Measurements from ENCODE around the gene RNF17.

Gene RNF17

DNA sequence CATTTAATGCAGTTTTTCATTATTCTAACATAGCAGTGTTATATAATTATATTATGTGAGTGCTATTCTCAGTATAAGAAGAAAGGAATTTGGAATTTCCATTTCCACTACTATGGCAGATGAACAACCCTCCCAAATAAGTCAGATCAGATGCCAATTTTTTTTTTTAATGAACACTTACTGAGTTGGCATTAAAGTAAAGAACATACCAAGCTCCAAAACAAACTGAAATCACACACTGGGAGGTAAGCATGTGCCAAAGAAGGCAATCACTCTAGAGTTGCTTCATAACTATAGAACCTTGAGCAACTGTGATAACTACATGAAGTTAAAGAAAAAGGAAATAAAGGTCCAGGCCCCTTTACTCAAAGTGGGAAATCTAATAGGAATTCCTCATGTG is 90.3 kb downstream of the RNF17 start:
- no peak overlapping the region for H3K4me3 ChIP-seq (ENCODE audit: low read depth, low read length)
- DNase-seq (ENCODE audit: low read depth): no peak
- TF ChIP-seq, protein P1, sequence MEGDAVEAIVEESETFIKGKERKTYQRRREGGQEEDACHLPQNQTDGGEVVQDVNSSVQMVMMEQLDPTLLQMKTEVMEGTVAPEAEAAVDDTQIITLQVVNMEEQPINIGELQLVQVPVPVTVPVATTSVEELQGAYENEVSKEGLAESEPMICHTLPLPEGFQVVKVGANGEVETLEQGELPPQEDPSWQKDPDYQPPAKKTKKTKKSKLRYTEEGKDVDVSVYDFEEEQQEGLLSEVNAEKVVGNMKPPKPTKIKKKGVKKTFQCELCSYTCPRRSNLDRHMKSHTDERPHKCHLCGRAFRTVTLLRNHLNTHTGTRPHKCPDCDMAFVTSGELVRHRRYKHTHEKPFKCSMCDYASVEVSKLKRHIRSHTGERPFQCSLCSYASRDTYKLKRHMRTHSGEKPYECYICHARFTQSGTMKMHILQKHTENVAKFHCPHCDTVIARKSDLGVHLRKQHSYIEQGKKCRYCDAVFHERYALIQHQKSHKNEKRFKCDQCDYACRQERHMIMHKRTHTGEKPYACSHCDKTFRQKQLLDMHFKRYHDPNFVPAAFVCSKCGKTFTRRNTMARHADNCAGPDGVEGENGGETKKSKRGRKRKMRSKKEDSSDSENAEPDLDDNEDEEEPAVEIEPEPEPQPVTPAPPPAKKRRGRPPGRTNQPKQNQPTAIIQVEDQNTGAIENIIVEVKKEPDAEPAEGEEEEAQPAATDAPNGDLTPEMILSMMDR (IDR thresholded peaks at IDR 0.05; ENCODE audit: low read depth, low read length, missing control alignments): no peak
- in situ Hi-C loops (cut with HindIII; ENCODE audit: low sequenced_read_pairs): no loop called here

DNA sequence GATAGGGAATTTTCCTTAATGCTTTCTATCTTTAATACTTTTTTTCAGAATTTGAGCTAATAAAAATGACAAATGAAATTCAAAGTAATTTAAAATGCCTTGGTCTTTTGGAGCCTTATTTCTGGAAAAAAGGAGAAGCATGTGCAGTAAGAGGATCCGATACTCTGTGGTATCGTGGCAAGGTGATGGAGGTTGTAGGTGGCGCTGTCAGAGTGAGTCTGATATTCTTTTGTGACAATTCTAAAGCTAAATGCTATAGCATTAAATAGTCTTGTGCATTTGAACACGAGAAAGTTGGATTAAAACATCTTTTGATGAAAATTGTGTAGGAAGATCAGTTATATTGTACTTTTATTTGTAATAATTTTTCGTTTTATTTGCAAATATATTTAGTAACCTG is 95.0 kb downstream of the RNF17 start:
- no peak for DNase-seq (ENCODE audit: low read depth)
- in situ Hi-C loops (cut with HindIII; ENCODE audit: low sequenced_read_pairs): no loop called here

DNA sequence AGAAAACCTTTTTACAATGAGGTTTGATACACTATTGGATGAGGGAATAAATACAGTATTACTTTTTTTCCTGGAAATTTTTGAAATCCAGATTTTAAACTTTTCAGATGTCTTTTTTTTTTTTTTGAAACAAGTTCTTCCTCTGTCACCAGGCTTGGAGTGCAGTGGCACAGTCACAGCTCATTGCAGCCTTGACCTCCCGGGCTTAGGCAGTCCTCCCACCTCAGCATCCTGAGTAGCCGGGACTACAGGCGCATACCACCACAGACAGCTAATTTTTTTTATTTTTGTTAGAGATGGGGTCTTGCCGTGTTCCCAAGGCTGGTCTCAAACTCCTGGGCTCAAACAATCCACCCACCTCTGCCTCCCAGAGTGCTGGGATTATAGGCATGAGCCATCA is 96.8 kb downstream of the RNF17 start:
- no peak for DNase-seq (ENCODE audit: low read depth)
- no peak overlapping the region for H3K4me3 ChIP-seq (ENCODE audit: low read depth, low read length)
- TF ChIP-seq, protein P1 (IDR thresholded peaks at IDR 0.05; ENCODE audit: low read depth, low read length, missing control alignments): no peak
- in situ Hi-C loops (cut with HindIII; ENCODE audit: low sequenced_read_pairs): no loop called here

More for the DNA sequence above, 95.0 kb downstream of the RNF17 start:
- H3K4me3 ChIP-seq (ENCODE audit: low read depth, low read length): no peak overlapping the region
- TF ChIP-seq, protein P1 (IDR thresholded peaks at IDR 0.05; ENCODE audit: low read depth, low read length, missing control alignments): no peak

DNA sequence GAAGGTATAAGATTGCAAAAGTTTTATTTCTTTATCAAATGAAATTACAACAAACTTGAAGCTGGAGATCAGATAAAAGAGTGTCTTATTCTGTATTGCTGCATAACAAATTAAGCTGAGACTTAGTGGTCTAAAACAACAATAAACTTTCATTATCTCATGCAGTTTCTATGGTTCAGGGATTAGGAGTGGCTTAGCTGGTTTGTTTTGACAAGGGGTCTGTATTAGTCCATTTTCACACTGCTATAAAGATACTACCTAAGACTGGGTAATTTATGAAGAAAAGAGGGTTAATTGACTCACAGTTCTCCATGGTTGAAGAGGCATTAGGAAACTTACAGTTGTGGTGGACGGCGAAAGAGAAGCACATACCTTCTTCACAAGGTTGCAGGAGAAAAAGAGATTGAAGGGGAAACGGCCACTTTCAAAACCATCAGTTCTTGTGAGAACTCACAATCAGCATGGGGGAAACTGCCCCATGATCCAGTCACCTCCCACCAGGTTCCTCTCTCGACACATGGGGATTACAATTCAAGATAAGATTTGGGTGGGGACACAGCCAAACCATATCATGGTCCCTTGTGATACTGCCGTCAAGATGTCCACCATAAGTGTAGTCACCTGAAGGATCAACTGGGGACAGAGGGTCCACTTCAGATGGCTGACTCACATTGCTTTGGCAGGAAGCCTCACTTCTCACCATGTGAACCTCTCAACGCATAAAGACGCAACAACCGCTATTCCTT is 97.8 kb downstream of the RNF17 start:
- in situ Hi-C loops (cut with HindIII; ENCODE audit: low sequenced_read_pairs): no loop called here
- TF ChIP-seq, protein P1 (IDR thresholded peaks at IDR 0.05; ENCODE audit: low read depth, low read length, missing control alignments): no peak
- no peak overlapping the region for H3K4me3 ChIP-seq (ENCODE audit: low read depth, low read length)
- DNase-seq (ENCODE audit: low read depth): no peak

DNA sequence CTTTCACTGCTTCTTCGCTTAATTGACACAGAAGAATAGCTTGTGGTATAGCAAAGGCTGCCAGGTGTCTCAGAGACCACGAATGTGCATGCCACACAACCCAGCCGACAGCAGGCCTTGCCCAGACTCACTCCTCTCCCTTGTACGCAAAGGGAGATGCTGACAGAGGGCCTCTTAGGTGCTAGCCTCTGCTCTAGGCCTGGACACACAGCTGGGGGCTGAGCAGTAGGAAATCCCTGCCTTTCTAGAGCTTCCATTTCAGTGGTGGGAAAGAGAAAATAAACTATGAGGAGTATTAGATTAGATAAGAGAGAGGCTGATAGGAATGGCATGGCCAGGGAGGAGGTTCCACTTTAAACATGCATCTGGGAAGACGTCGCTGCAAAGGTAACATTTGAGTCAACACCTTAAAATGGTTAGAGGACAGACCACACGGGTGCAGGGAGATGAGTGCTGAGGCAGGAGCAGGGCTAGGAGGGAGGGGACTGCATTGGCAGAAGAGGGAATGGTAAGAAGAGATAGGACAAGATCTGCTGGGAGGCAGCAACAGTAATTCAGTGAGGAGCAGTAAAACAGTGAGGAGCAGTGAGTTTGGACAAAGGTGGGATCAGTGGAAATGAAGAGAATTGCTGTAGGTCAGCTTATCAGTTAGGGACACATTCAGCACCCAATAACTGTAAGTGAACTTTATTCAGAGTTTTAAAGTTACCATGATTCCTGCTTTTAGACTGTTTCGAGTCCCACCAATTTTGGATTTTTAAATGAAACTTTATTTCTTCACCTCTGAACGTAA is 100.0 kb downstream of the RNF17 start:
- in situ Hi-C loops (cut with HindIII; ENCODE audit: low sequenced_read_pairs): no loop called here
- no peak for DNase-seq (ENCODE audit: low read depth)
- H3K4me3 ChIP-seq (ENCODE audit: low read depth, low read length): no peak overlapping the region
- TF ChIP-seq, protein P1 (IDR thresholded peaks at IDR 0.05; ENCODE audit: low read depth, low read length, missing control alignments): no peak

DNA sequence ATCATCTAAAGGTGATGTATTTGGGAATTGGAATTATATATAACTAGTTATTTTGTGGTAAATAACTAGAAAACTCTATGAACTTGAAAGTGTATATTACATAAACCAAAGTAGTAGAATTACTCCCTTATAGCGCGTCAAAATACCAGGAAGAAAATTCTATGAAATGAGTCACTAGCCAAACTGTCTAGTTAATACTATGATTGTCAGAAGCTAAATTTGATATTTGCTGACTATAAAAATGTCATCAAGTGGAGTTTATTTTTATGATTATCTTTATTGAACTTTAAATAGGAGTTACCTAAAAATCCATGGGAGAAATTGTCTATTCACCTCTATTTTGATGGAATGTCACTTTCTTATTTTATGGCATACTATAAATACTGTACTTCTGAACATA is 100.6 kb downstream of the RNF17 start:
- no peak for DNase-seq (ENCODE audit: low read depth)
- no peak overlapping the region for H3K4me3 ChIP-seq (ENCODE audit: low read depth, low read length)
- in situ Hi-C loops (cut with HindIII; ENCODE audit: low sequenced_read_pairs): no loop called here
- TF ChIP-seq, protein P1 (IDR thresholded peaks at IDR 0.05; ENCODE audit: low read depth, low read length, missing control alignments): no peak
